GM18498 (cell line): Measurements from ENCODE around the gene STK40.

Experiments used
- ATAC-seq: cut with Tn5 transposase; IDR thresholded peaks from one replicate; pipeline ENCODE4 v1.9.1; 2021; ENCODE audit warnings: mild to moderate bottlenecking, moderate library complexity; ENCODE audit not compliant: unreplicated experiment

The STK40 gene

GRCh38 chr1:36321119-36321951 is 64.4 kb downstream of the STK40 start:
- ATAC-seq: no peak

GRCh38 chr1:36320767-36321118 is 65.0 kb downstream of the STK40 start:
- ATAC-seq: no peak

GRCh38 chr1:36320291-36320761 is 65.4 kb downstream of the STK40 start:
- no peak for ATAC-seq

DNA sequence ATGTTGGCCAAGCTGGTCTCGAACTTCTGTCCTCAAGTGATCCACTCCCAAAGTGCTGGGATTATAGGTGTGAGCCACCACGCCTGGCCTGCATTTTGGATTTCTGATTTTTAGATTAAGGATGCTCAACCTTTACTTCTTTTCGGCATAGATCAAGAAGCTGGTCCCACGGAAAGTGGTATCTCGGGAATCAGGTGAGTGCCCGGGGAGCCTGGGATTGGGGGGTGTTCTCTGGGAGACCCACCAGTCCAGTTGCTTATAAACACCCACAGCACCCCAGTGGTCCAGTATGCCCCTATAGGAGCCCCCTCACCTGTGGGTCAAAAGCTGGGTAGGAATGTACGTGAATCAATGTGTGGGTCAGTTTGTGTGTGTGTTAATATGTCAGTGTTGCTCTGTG is 76.3 kb downstream of the STK40 start:
- no peak for ATAC-seq

GRCh38 chr1:36307601-36308330 is 78.0 kb downstream of the STK40 start:
- no peak for ATAC-seq

DNA sequence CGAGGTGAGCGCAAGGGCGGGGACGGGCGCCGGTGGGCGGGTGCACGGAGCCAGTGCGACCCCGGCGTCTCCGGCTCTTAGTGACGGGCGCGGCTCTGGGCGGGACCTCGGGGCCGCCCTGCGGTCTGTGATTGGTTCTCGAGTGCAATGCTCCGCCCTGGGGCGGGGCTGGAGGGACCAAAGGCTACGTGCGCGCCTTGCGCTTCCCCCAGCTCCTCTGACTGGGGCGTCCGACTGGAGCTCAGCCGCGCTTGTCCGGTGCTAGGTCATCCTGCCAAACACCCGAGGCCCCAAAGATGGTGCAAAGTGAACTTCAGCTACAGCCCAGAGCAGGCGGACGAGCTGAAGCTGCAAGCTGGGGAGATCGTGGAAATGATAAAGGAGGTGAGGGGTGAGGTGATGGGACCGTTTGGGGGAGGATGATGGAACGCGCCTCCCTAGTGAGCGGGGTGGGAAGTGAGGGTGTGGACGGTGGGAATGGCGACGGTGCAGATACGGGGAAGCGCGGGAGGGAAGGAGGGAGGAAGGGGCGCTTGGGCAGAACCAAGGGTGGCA is 78.7 kb downstream of the STK40 start:
- ATAC-seq: peak; percentile 99

GRCh38 chr1:36306210-36306901 is 79.4 kb downstream of the STK40 start, which contains the start of gene SH3D21:
Gene SH3D21 (plus strand): TSS chr1:36306368. CDS start chr1:36306421, 53 bp downstream.
- ATAC-seq: peak; percentile 31

GRCh38 chr1:36305915-36306209 is 79.9 kb downstream of the STK40 start:
- ATAC-seq: no peak

DNA sequence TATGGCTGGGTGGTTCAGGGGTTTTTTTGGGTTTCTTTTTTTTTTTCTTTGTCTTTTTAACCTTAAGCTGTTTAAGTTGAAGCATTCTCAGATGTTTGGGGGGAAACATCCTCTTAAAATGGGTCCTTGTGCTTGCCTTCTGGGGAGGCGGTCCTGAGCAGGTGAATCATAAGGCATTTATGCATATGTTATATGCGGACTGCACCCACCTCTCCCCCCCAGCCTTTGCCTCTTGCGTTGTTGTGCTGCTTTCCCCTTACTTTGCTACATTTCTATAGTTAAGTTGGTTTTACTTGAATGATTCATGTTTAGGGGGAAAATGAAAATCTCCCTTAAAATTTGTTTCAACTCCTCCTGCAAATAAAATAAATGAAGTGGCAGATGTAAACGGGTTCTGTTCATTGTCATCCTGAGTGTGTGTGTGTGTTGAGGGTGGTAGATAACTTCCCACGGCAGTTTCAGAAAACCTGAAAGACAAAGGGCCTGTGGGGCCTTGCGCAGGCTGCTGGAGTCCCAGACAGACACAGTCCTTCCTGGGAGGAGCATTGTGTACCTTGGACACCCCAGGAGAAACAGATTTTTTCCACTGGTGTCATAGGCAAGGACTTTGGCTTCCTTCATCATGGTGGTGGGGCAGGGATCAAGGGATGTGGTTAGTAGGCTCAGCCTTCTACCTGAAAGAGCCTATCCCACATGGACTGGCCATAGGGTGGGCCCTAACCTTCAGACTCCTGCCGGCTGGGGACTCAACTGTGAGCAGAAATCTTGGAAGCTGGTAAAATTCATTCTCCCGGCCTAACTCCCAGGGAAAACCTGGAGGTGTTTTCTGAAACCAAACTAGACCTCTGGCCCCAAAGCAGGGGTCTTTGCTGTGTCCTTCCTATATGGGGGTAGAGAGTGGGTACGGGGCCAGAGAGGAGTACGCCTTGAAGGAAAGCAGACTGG is 80.5 kb downstream of the STK40 start:
- ATAC-seq: no peak

DNA sequence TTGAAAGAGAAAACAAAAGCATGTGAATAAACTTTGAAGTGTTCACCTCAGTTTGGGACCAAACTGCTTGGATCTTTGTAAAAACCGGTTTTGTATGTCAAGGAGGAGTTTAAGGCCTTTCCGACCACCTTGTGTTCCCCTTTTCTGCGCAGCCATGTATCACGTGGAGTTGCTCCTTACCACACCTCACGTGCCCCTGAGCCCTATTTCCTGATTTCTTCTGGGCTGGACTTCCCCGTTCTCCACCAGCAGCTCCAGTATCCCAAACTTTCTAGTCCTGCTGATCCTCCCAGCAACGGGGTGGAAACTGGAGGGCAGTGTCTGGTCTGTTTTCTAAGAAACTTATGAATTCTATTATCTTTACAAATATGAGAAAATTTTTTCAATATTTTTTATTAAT is 81.2 kb downstream of the STK40 start:
- no peak for ATAC-seq

DNA sequence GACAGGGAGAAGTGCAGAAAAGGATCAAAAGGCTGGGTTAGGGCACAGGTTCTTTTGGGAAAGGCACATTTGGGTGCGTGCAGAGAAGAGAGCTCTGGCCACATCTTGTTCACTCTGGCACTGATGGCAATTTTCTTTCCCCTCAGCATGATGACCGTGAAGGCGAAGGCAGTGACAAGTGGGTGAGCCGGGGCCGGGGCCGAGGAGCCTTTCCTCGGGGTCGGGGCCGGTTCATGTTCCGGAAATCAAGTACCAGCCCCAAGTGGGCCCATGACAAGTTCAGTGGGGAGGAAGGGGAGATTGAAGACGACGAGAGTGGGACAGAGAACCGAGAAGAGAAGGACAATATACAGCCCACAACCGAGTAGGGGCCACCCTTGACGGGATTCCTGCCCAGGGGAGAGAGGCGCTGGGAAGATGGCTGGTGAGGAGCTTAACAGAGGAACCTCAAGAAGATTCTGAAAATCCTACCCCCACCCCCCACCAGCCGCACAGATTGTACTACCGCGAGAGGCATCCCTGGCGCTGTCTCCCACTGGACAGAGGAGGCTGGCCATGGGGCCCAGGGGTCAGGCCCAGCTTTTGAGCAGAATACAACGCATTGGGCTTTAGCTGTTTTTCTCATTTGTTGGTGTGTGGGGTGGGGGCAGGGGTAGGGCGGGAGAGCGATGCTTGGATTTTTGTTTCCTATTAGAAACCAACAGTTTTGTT is 81.9 kb downstream of the STK40 start:
- ATAC-seq: no peak

GRCh38 chr1:36303244-36303643 is 82.5 kb downstream of the STK40 start:
- no peak for ATAC-seq

GRCh38 chr1:36301220-36301619 is 84.5 kb downstream of the STK40 start:
- ATAC-seq: no peak

- ATAC-seq: no peak
Observed at GRCh38 chr1:36300526-36300925, 85.2 kb downstream of the STK40 start.

DNA sequence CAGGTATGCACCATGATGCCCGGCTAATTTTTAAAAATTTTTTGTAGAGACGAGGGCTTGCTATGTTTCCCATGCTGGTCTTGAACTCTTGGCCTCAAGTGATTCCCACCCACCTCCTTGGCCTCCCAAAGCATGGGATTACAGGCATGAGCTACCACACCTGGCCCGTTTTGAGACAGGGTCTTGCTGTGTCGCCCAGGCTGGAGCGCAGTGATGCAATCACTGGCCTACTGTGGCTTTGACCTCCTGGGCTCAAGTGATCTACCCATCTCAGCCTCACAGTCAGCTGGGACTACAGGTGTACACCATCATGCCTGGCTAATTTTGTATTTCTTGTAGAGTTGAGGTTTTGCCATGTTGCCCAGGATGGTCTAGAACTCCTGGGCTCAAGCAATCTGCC is 87.1 kb downstream of the STK40 start:
- no peak for ATAC-seq

GRCh38 chr1:36297062-36297461 is 88.7 kb downstream of the STK40 start:
- ATAC-seq: no peak

DNA sequence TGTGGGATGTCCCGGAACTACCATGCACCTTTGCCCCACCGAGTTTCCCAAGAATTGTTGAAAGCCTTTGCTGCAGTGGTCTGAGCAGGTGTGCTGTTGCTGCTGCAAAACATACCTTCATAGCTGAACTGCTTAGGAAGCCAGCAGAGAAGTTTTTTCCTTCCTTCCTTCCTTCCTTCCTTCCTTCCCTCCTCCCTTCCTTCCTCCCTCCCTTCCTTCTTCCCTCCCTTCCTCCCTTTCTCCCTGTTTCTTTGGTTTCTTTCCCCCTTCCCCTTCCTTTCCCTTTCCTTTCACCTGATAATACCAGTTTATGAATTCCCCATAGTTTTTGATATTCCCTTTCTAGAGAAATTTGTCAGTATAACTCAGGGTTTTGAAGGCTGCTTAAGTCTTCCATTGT is 90.3 kb downstream of the STK40 start:
- no peak for ATAC-seq
